IMR-90 (cell line): Measurements from ENCODE around the gene BMP8A.

Experiments used
- CEBPB ChIP-seq: IDR thresholded peaks from 2 replicates; pipeline ENCODE4 v1.6.1; 2012; ENCODE audit warnings: low read depth, low read length, improper control_type of control experiment
- CTCF ChIP-seq: conservative IDR thresholded peaks from 2 replicates; pipeline ENCODE4 v1.5.1; 2012; ENCODE audit warnings: mild to moderate bottlenecking, low read depth, low read length, improper control_type of control experiment
- POLR2A ChIP-seq: IDR thresholded peaks from 2 replicates; pipeline ENCODE4 v1.6.1; 2012; ENCODE audit warnings: mild to moderate bottlenecking, low read depth, low read length
- RFX5 ChIP-seq: IDR thresholded peaks from 2 replicates; pipeline ENCODE4 v1.8.0; 2012; ENCODE audit warnings: low read depth, mild to moderate bottlenecking, low read length, moderate library complexity
- SMC3 ChIP-seq: fragments of 150-350 bp; IDR thresholded peaks from 2 replicates; pipeline ENCODE4 v1.6.1; 2016; ENCODE audit warnings: low read depth, mild to moderate bottlenecking, antibody characterized with exemption, low read length, moderate library complexity
- TF ChIP-seq, protein P1 (sequence below): fragments of 150-350 bp; IDR thresholded peaks from 2 replicates; pipeline ENCODE4 v1.6.1; 2016; ENCODE audit warnings: low read depth, mild to moderate bottlenecking, low read length, moderate library complexity, borderline replicate concordance

DNA sequence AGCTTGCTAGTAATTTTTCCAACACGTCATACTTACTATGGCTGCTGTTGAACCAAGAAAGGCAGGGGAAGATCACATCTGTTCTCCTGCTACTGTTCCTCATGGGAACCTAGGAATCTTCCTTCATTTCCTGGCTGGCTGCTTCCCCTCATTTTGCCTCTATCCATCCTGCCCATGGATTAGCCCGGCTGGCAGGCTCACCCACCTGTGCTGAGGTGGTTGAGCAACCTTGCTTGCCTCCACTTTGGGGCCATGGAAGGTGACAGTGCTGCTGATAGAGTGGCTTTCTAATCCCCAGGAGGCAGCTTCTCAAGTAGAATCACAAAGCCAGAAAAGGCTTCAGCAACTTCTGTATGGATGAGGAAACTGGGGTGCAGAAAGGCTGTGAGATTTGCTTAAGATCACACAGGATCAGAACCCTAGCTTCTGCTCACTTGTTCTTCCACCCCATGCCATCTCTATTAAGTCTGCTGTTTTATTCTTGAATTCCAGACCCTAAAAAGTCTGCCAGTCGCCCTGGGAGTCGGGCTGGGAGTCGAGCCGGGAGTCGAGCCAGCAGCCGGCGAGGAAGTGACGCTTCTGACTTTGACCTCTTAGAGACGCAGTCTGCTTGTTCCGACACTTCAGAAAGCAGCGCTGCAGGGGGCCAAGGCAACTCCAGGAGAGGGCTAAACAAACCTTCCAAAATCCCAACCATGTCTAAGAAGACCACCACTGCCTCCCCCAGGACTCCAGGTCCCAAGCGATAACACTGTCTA lies 6.2 kb upstream of the BMP8A start:
- TF ChIP-seq CTCF (no peak), SMC3 (no peak), POLR2A (no peak), RFX5 (no peak), CEBPB (no peak)
- TF ChIP-seq, protein P1, sequence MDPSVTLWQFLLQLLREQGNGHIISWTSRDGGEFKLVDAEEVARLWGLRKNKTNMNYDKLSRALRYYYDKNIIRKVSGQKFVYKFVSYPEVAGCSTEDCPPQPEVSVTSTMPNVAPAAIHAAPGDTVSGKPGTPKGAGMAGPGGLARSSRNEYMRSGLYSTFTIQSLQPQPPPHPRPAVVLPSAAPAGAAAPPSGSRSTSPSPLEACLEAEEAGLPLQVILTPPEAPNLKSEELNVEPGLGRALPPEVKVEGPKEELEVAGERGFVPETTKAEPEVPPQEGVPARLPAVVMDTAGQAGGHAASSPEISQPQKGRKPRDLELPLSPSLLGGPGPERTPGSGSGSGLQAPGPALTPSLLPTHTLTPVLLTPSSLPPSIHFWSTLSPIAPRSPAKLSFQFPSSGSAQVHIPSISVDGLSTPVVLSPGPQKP, result no peak
